HG02870 (cell line): Measurements from ENCODE around the gene WARS2.
"Not testable (repeated sequence)": the region's sequence is repeated elsewhere in the genome, so short reads cannot be mapped to it uniquely, and the experiment has no call there.

ENCODE experiments used
- ATAC-seq: cut with Tn5 transposase; IDR thresholded peaks from one replicate; pipeline ENCODE4 v1.9.1; 2021; ENCODE audit warnings: mild to moderate bottlenecking, moderate library complexity; ENCODE audit not compliant: unreplicated experiment

WARS2 gene

GRCh38 chr1:119139857-119140176, 636 bp downstream of the WARS2 start:
- ATAC-seq, result peak; percentile 31

GRCh38 chr1:119139403-119139802, 1.1 kb downstream of the WARS2 start:
- peak; percentile 17 for ATAC-seq

GRCh38 chr1:119136401-119136800, 4.1 kb downstream of the WARS2 start:
- no peak for ATAC-seq

- no peak for ATAC-seq
Measured at GRCh38 chr1:119133987-119134386, 6.5 kb downstream of the WARS2 start.

- no peak for ATAC-seq
Measured at GRCh38 chr1:119132179-119132578, 8.3 kb downstream of the WARS2 start.

- no peak for ATAC-seq
Measured at GRCh38 chr1:119125874-119126273, 14.6 kb downstream of the WARS2 start.

- ATAC-seq, result no peak
Measured at GRCh38 chr1:119124764-119125163, 15.7 kb downstream of the WARS2 start.

- ATAC-seq, result not testable (repeated sequence)
Measured at GRCh38 chr1:119121872-119122271, 18.6 kb downstream of the WARS2 start.

- ATAC-seq, result no peak
Measured at GRCh38 chr1:119116725-119117124, 23.7 kb downstream of the WARS2 start.

- no peak for ATAC-seq
Measured at GRCh38 chr1:119115736-119116135, 24.7 kb downstream of the WARS2 start.

- ATAC-seq, result no peak
Measured at GRCh38 chr1:119115311-119115710, 25.1 kb downstream of the WARS2 start.

- no peak for ATAC-seq
Measured at GRCh38 chr1:119114786-119115185, 25.7 kb downstream of the WARS2 start.

GRCh38 chr1:119112791-119113190, 27.7 kb downstream of the WARS2 start:
- ATAC-seq, result no peak

GRCh38 chr1:119112244-119112643, 28.2 kb downstream of the WARS2 start:
- no peak for ATAC-seq

GRCh38 chr1:119108988-119109387, 31.5 kb downstream of the WARS2 start:
- ATAC-seq, result no peak

- ATAC-seq, result no peak
Measured at GRCh38 chr1:119103764-119104163, 36.7 kb downstream of the WARS2 start.

- ATAC-seq, result no peak
Measured at GRCh38 chr1:119102051-119102450, 38.4 kb downstream of the WARS2 start.

GRCh38 chr1:119101563-119101962, 38.9 kb downstream of the WARS2 start:
- no peak for ATAC-seq

GRCh38 chr1:119099775-119100174, 40.7 kb downstream of the WARS2 start:
- no peak for ATAC-seq

- no peak for ATAC-seq
Measured at GRCh38 chr1:119097380-119097779, 43.1 kb downstream of the WARS2 start.

GRCh38 chr1:119093721-119094120, 46.7 kb downstream of the WARS2 start:
- no peak for ATAC-seq

GRCh38 chr1:119091618-119092017, 48.8 kb downstream of the WARS2 start:
- no peak for ATAC-seq

- no peak for ATAC-seq
Measured at GRCh38 chr1:119090250-119090649, 50.2 kb downstream of the WARS2 start.

GRCh38 chr1:119086830-119087229, 53.6 kb downstream of the WARS2 start:
- no peak for ATAC-seq
